HG03520 (cell line): Measurements from ENCODE around the gene CLIC1.

ENCODE experiments used
- ATAC-seq: cut with Tn5 transposase; IDR thresholded peaks from one replicate; pipeline ENCODE4 v1.9.1; 2021; ENCODE audit warnings: mild to moderate bottlenecking, moderate library complexity; ENCODE audit not compliant: unreplicated experiment

Gene CLIC1

GRCh38 chr6:31768363-31769257 lies 32.3 kb upstream of the CLIC1 start:
- ATAC-seq, result no peak

- no peak for ATAC-seq
These were observed 30.8 kb upstream of the CLIC1 start for GRCh38 chr6:31767096-31767645.

GRCh38 chr6:31765910-31766794 lies 29.8 kb upstream of the CLIC1 start:
- ATAC-seq, result no peak

GRCh38 chr6:31765559-31765909 lies 29.2 kb upstream of the CLIC1 start:
- ATAC-seq, result no peak

- no peak for ATAC-seq
These were observed 27.9 kb upstream of the CLIC1 start for GRCh38 chr6:31764198-31764597.

GRCh38 chr6:31763619-31763940 lies 27.2 kb upstream of the CLIC1 start:
- ATAC-seq, result no peak

- ATAC-seq, result no peak
These were observed 26.7 kb upstream of the CLIC1 start for GRCh38 chr6:31762878-31763618.

GRCh38 chr6:31762356-31762755 lies 26.0 kb upstream of the CLIC1 start, which contains the start of gene SAPCD1:
Gene SAPCD1 (plus strand): TSS chr6:31762656. CDS start chr6:31763055, 399 bp downstream.
- no peak for ATAC-seq

GRCh38 chr6:31761343-31761742 lies 25.0 kb upstream of the CLIC1 start:
- no peak for ATAC-seq

GRCh38 chr6:31760790-31761189 lies 24.5 kb upstream of the CLIC1 start:
- no peak for ATAC-seq

- no peak for ATAC-seq
These were observed 22.0 kb upstream of the CLIC1 start for GRCh38 chr6:31758281-31758680.

- ATAC-seq, result no peak
These were observed 16.5 kb upstream of the CLIC1 start for GRCh38 chr6:31752739-31753319.

GRCh38 chr6:31750411-31751022 lies 14.2 kb upstream of the CLIC1 start:
- ATAC-seq, result no peak

GRCh38 chr6:31749301-31750036 lies 13.1 kb upstream of the CLIC1 start:
- no peak for ATAC-seq

- ATAC-seq, result no peak
These were observed 8.1 kb upstream of the CLIC1 start for GRCh38 chr6:31744422-31744821.

- ATAC-seq, result no peak
These were observed 6.6 kb upstream of the CLIC1 start for GRCh38 chr6:31742894-31743293.

GRCh38 chr6:31741815-31742214 lies 5.5 kb upstream of the CLIC1 start:
- ATAC-seq, result no peak

GRCh38 chr6:31740397-31741223 lies 4.3 kb upstream of the CLIC1 start:
- no peak for ATAC-seq
